Mesodermal cell (in vitro differentiated cells): ENCODE data around the gene AP4S1.
"Not testable (repeated sequence)": the region's sequence is repeated elsewhere in the genome, so short reads cannot be mapped to it uniquely, and the experiment has no call there.

Experiments
- H3K27ac ChIP-seq: 2 replicates; pipeline ENCODE4 v1.7.0; 2013; ENCODE audit warnings: mild to moderate bottlenecking, low read depth, low read length, moderate library complexity; ENCODE audit not compliant: severe bottlenecking
- H3K36me3 ChIP-seq: 2 replicates; pipeline ENCODE4 v1.7.1; 2013; ENCODE audit warnings: mild to moderate bottlenecking, low read length, moderate library complexity; ENCODE audit not compliant: control insufficient read depth, insufficient read depth
- H3K4me1 ChIP-seq: one replicate; pipeline ENCODE4 v1.7.1; 2013; ENCODE audit warnings: mild to moderate bottlenecking, low read length; ENCODE audit not compliant: insufficient read depth, control insufficient read depth, poor library complexity, severe bottlenecking
- H3K4me3 ChIP-seq: 2 replicates; pipeline ENCODE4 v1.7.0; 2013; ENCODE audit warnings: low read length, control low read depth, mild to moderate bottlenecking; ENCODE audit not compliant: insufficient read depth, poor library complexity, severe bottlenecking; ENCODE audit errors: extremely low read depth
- H3K9me3 ChIP-seq: 2 replicates; pipeline ENCODE4 v1.7.1; 2013; ENCODE audit warnings: mild to moderate bottlenecking, low read length, moderate library complexity; ENCODE audit not compliant: control insufficient read depth
- WGBS, 2 experiments: methylation state at CpG; one replicate each; pipeline ENCODE4 v1.1.5; 2013; ENCODE audit warnings: missing lambda C conversion rate in 2 of 2; ENCODE audit not compliant: insufficient coverage in 2 of 2; 5-methylcytosine and 5-hydroxymethylcytosine counted together

The AP4S1 gene

DNA sequence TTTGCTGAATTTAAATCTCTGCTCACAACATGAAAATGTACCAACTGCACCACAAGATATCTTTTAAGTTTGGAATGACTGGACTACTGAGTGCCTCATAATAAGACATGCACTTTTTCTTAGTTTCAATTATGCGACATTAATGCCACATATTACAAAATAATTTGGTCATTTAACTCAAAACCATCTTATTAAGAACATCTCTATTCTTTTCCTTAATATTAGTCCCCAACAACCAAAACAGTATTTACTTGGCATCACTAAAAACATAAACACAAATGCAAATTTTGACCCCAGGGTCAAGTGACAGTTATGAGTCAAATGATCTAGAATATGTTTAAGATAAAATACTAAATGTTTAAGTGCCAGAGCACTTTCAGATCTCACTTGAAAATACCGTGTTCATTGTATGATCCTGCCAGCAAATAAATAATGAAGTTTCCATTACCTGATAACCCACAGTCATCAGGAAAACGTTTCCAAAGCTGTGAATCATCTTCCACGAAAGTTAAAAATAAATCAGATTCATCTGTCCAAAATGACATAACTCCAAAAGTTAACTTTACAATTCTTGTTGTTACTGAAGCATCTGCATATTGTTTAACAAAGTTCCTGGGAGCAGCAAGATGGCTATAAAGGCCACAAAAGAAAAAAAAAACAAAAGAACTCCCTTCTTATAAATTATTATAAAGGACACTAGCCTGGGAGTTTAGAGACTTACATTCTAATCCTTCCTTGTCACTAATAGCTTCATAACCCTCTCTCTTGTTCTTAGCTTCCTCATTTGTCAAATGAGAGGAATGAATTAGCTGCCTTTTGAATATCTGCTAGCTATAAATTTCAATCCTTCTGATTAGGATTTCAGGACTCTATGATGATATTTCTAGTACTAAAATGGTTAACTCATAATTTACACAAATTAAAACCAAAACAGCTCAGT is 30.5 kb upstream of the AP4S1 start:
- Histone ChIP-seq H3K27ac (peak overlapping the region; percentile 33), H3K36me3 (peaks cover 25% of the 10 kb centered on the region), H3K4me1 (peaks cover 8% of the 10 kb centered on the region), H3K9me3 (peaks cover 18% of the 10 kb centered on the region), H3K4me3 (no peak overlapping the region)
- WGBS, 2 experiments = 54 to 81% methylated on average over 3 of the region's 4 CpGs

GRCh38 chr14:30995689-30996088 is 29.8 kb upstream of the AP4S1 start:
- Histone ChIP-seq H3K27ac (no peak overlapping the region), H3K4me3 (no peak overlapping the region), H3K4me1 (peaks cover 8% of the 10 kb centered on the region), H3K36me3 (peaks cover 27% of the 10 kb centered on the region), H3K9me3 (peaks cover 18% of the 10 kb centered on the region)
- 85 to 100% methylated on average over 2 to 3 of the region's 3 CpGs for WGBS, 2 experiments

GRCh38 chr14:30996892-30997659 is 28.4 kb upstream of the AP4S1 start:
- WGBS, 2 experiments = 38 to 81% methylated on average over 1 to 3 of the region's 4 CpGs
- H3K27ac ChIP-seq = no peak overlapping the region
- peaks cover 38% of the 10 kb centered on the region for H3K36me3 ChIP-seq
- H3K4me3 ChIP-seq = no peak overlapping the region
- H3K9me3 ChIP-seq = peaks cover 18% of the 10 kb centered on the region
- H3K4me1 ChIP-seq = peaks cover 8% of the 10 kb centered on the region

DNA sequence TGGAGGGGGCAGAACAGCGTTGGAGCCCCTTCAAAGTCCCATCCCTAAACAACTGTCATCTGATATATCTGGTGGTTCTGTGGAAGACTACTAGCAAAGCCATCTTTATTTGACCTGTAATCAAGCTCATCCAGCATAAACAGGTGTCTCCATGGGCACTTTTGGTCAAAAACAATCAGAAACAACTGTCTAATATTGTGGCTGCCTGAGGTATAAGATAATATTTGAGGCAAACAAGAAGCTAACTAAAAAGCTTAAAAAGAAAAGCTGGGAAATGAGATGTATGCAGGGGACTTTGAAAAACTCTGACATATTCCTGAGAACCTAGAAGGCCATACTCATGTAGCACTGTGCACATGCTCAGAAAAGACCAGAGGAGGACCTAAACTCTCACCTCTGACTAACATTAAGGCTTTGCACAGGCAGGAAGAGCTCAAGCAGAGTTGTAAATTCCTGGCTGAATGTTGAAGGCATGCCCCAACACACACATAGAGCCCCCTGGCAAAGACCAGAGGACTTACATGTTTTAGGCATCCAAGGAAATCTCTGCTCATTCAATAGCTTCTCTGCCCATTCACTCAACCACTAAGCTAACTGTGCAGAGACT is 27.2 kb upstream of the AP4S1 start:
- peaks cover 18% of the 10 kb centered on the region for H3K9me3 ChIP-seq
- H3K4me3 ChIP-seq = no peak overlapping the region
- H3K36me3 ChIP-seq = peaks cover 45% of the 10 kb centered on the region
- no peak overlapping the region for H3K27ac ChIP-seq
- WGBS, 2 experiments = 80 to 100% methylated on average over 1 of the region's 1 CpG
- H3K4me1 ChIP-seq = peaks cover 8% of the 10 kb centered on the region

DNA sequence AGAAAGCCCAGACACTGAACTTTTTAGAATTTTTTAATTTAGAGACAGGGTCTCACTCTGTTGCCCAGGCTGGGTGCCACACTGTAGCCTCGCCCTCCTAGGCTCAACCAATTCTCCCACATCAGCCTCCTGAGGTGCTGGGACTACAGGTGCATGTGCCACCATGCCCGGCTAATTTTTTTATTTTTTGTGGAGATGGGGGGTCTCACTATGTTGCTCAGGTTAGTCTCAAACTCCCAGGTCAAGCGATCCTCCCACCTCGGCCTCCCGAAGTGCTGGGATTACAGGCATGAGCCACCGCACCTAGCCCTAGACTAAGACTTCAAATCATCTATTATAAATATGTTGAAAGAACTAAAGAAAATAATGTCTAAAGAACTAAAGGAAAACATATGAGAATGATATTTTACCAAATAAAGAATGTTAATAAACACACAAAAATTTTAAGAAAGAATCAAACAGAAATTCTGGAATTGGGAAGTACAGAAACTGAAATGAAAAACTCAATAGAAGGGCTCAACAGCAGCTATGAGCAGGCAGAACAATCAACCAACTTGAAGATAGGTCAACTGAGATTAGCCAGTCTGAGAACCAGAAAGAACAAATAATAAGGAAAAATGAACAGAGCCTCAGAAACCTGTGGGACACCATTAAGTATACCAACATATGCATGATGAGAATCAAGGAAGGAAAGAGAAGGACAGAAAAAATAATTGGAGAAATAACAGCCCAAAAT is 26.2 kb upstream of the AP4S1 start:
- no peak overlapping the region for H3K27ac ChIP-seq
- H3K4me1 ChIP-seq = peaks cover 8% of the 10 kb centered on the region
- H3K36me3 ChIP-seq = peaks cover 55% of the 10 kb centered on the region
- peaks cover 18% of the 10 kb centered on the region for H3K9me3 ChIP-seq
- no peak overlapping the region for H3K4me3 ChIP-seq
- 86% methylated on average over 1 of the region's 6 CpGs; no CpG with 5 or more reads in 1 of the 2 experiments for WGBS, 2 experiments

DNA sequence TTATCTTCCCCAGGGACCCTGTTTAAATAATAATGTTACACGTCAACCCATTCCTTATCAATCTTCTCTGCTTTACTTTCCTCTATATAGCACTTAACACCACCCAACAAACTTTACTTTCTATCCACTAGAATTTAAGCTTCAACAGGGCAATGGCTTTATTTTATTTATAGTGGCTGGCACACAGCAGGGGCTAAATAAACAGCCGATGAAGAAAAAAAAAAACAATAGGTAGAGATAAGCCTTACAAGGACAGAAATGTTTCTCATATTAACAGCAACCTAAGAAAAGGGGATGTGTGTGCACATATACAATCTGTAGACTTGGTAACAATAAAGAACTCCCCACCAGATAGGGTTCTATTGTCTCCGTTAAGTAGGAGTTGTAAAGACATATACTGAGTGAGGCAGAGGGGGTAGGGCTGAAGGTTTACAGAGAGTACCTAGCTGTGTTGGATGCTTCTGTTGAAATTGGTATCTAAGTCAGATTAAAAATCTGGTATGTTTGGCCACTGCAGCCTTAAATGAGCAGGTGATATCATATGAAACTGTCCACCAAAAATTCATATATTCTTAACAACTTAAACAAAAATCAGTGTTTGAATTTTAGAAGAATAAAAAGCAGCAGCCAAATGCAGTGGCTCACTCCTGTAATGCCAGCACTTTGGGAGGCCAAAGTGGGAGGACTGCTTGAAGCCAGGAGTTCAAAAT is 24.7 kb upstream of the AP4S1 start:
- Histone ChIP-seq H3K4me3 (no peak overlapping the region), H3K27ac (no peak overlapping the region), H3K4me1 (peaks cover 2% of the 10 kb centered on the region), H3K36me3 (peaks cover 63% of the 10 kb centered on the region), H3K9me3 (peaks cover 18% of the 10 kb centered on the region)
- 83% methylated on average over 2 of the region's 3 CpGs; no CpG with 5 or more reads in 1 of the 2 experiments for WGBS, 2 experiments

DNA sequence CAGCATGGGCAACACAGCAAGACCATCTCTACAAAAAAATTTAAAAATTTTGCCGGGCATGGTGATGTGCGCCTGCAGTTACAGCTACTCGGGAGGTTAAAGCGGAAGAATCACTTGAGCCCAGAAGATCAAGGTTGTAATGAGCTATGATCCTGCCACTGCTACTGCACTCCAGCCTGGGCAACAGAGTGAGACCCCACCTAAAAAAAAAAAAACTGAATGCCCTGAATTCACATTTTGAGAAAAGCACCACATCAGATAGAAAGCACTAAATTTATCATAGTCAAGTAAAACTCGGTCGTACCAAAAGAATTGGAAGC is 24.1 kb upstream of the AP4S1 start:
- H3K4me1 ChIP-seq = no peaks in the 10 kb centered on the region
- no peak overlapping the region for H3K27ac ChIP-seq
- H3K9me3 ChIP-seq = peaks cover 18% of the 10 kb centered on the region
- H3K36me3 ChIP-seq = peaks cover 69% of the 10 kb centered on the region
- WGBS, 2 experiments = 79 to 88% methylated on average over 5 to 6 of the region's 6 CpGs
- H3K4me3 ChIP-seq = no peak overlapping the region

DNA sequence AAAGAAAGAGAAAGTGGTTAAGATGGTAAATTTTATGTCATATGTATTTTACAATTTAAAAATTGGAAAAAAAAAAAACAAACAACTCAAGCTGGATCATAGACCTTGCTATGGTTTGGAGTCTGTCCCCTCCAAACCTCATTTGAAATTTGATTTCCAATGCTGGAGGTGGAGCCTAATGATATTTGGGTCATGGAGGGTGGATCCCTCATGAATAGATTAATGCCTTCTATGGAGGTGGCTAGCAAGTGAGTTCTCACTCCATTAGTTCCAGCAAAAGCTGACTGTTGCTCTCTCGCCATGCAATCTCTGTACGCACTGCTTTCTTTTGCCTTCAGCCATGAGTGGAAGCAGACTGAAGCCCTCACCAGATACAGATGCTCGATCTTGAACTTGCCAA is 22.2 kb upstream of the AP4S1 start:
- Histone ChIP-seq H3K9me3 (peaks cover 9% of the 10 kb centered on the region), H3K4me3 (no peak overlapping the region), H3K4me1 (no peaks in the 10 kb centered on the region), H3K27ac (no peak overlapping the region), H3K36me3 (peaks cover 75% of the 10 kb centered on the region)
- WGBS, 2 experiments = 97% methylated on average over 3 of the region's 3 CpGs

GRCh38 chr14:31004007-31004406 is 21.4 kb upstream of the AP4S1 start:
- not testable (repeated sequence) for H3K9me3 ChIP-seq, H3K4me3 ChIP-seq, H3K4me1 ChIP-seq, H3K27ac ChIP-seq
- WGBS, 2 experiments = 90 to 95% methylated on average over 4 to 5 of the region's 6 CpGs
- peaks cover 71% of the 10 kb centered on the region for H3K36me3 ChIP-seq

DNA sequence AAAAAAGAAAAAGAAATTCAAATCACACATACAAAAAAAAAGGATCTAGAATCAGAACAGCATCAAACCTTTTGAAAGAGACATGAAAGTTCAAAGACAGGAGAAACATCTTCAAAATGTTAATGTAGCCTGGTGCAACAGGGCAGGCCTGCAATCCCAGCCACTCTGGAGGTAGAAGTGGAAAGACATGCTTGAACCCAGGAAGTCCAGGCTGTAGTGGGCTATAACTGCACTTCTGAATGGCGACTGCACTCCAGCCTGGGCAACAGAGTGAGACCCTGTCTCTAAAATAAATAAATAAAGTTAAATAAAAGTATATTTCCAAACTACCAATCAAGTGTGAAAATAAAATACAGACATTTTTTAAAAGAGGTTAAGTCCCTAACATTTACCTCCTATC is 18.7 kb upstream of the AP4S1 start:
- WGBS, 2 experiments = no CpG with 5 or more reads among the region's 1 CpG
- Histone ChIP-seq H3K27ac (no peak overlapping the region), H3K4me3 (no peak overlapping the region), H3K9me3 (no peaks in the 10 kb centered on the region), H3K36me3 (peaks cover 60% of the 10 kb centered on the region), H3K4me1 (no peaks in the 10 kb centered on the region)
